Measurements from ENCODE around the gene IRF2BP2.

- no peak for TF ChIP-seq CTCF (IDR thresholded peaks at IDR 0.05; ENCODE audit: borderline replicate concordance, extremely low read depth, low read length, poor library complexity, severe bottlenecking)
- no peak for TF ChIP-seq EZH2 (IDR thresholded peaks at IDR 0.05; ENCODE audit: borderline replicate concordance, low read depth, low read length, severe bottlenecking)
These were observed 28.8 kb downstream of the IRF2BP2 start for GRCh38 chr1:234581063-234581714.
